Mesenchymal stem cell (in vitro differentiated cells and primary cell): ENCODE data around the gene CHST3.
"Not testable (repeated sequence)": the region's sequence is repeated elsewhere in the genome, so short reads cannot be mapped to it uniquely, and the experiment has no call there.

ENCODE experiments used
- DNase-seq: peaks from one replicate; pipeline ENCODE4 v3.0.0-alpha.2; 2013
- H2AFZ ChIP-seq: one replicate; pipeline ENCODE4 v1.6.1; 2013; ENCODE audit warnings: low read depth, mild to moderate bottlenecking, control low read depth, inconsistent platforms, low read length, moderate library complexity
- H2AK5ac ChIP-seq: 2 replicates; pipeline ENCODE4 v1.6.1; 2013; ENCODE audit warnings: low read length, moderate library complexity, mild to moderate bottlenecking, inconsistent platforms; ENCODE audit not compliant: severe bottlenecking
- H2BK120ac ChIP-seq: one replicate; pipeline ENCODE4 v1.6.1; 2013; ENCODE audit warnings: low read depth, mild to moderate bottlenecking, inconsistent platforms, low read length, moderate library complexity
- H2BK12ac ChIP-seq, 2 experiments: one replicate each; pipeline ENCODE4 v1.6.1; 2013; ENCODE audit warnings: inconsistent platforms in 2 of 2, low read length in 2 of 2, mild to moderate bottlenecking in 2 of 2, moderate library complexity in 2 of 2, control low read depth in 1 of 2
- H2BK15ac ChIP-seq: one replicate; pipeline ENCODE4 v1.6.1; 2013; ENCODE audit warnings: mild to moderate bottlenecking, low read depth, inconsistent platforms; ENCODE audit not compliant: poor library complexity, severe bottlenecking
- H2BK5ac ChIP-seq: 2 replicates; pipeline ENCODE4 v1.6.1; 2013; ENCODE audit warnings: low read depth, mild to moderate bottlenecking, low read length, control low read depth, inconsistent platforms; ENCODE audit not compliant: poor library complexity, severe bottlenecking
- H3K14ac ChIP-seq, 2 experiments: one replicate each; pipeline ENCODE4 v1.6.1; 2013; ENCODE audit warnings: inconsistent platforms in 2 of 2, low read length in 2 of 2, control low read depth in 1 of 2, mild to moderate bottlenecking in 1 of 2, moderate library complexity in 1 of 2
- H3K18ac ChIP-seq, 2 experiments: one replicate each; pipeline ENCODE4 v1.6.1; 2013; ENCODE audit warnings: inconsistent platforms in 2 of 2, low read length in 2 of 2, control low read depth in 1 of 2, low read depth in 1 of 2, mild to moderate bottlenecking in 1 of 2
- H3K23ac ChIP-seq, 2 experiments: one replicate each; pipeline ENCODE4 v1.6.1; 2013; ENCODE audit warnings: inconsistent platforms in 2 of 2, low read length in 2 of 2, mild to moderate bottlenecking in 2 of 2, moderate library complexity in 2 of 2, control low read depth in 1 of 2
- H3K27ac ChIP-seq: 2 replicates; pipeline ENCODE4 v1.5.1; 2013; ENCODE audit warnings: mild to moderate bottlenecking, moderate library complexity, low read length, control low read depth, inconsistent platforms; ENCODE audit not compliant: poor library complexity, severe bottlenecking
- H3K27me3 ChIP-seq, 2 experiments: 2 replicates each; pipeline versions ENCODE4 v1.6.1 to v1.7.0; 2013; ENCODE audit warnings: low read length in 2 of 2, mild to moderate bottlenecking in 2 of 2, moderate library complexity in 2 of 2, control low read depth in 1 of 2, inconsistent platforms in 1 of 2; ENCODE audit not compliant: control insufficient read depth in 1 of 2, insufficient read depth in 1 of 2
- H3K36me3 ChIP-seq, 2 experiments: 2 replicates each; pipeline versions ENCODE4 v1.6.1 to v1.7.0; 2013; ENCODE audit warnings: low read length in 2 of 2, control low read depth in 1 of 2, inconsistent platforms in 1 of 2, low read depth in 1 of 2, mild to moderate bottlenecking in 1 of 2; ENCODE audit not compliant: insufficient read depth in 2 of 2, control insufficient read depth in 1 of 2
- H3K4ac ChIP-seq, 2 experiments: one replicate each; pipeline ENCODE4 v1.6.1; 2013; ENCODE audit warnings: inconsistent platforms in 2 of 2, low read length in 2 of 2, mild to moderate bottlenecking in 2 of 2, moderate library complexity in 2 of 2, control low read depth in 1 of 2, low read depth in 1 of 2
- H3K4me1 ChIP-seq: 2 replicates; pipeline ENCODE4 v1.6.1; 2013; ENCODE audit warnings: low read depth, low read length, control low read depth; ENCODE audit not compliant: control insufficient read depth, insufficient read depth
- H3K4me2 ChIP-seq: 2 replicates; pipeline ENCODE4 v1.6.1; 2013; ENCODE audit warnings: low read length, mild to moderate bottlenecking, inconsistent platforms; ENCODE audit not compliant: poor library complexity, severe bottlenecking
- H3K4me3 ChIP-seq, 2 experiments: 2 replicates each; pipeline versions ENCODE4 v1.5.1 to v1.7.0; 2013; ENCODE audit warnings: low read length in 2 of 2, mild to moderate bottlenecking in 2 of 2, control low read depth in 1 of 2, low read depth in 1 of 2; ENCODE audit not compliant: insufficient read depth in 1 of 2
- H3K79me1 ChIP-seq: replicated peaks from 2 replicates; pipeline ENCODE4 v1.6.1; 2013; ENCODE audit warnings: mild to moderate bottlenecking, control low read depth, low read length, inconsistent platforms; ENCODE audit not compliant: poor library complexity, severe bottlenecking
- H3K9ac ChIP-seq: 2 replicates; pipeline ENCODE4 v1.7.0; 2013; ENCODE audit warnings: mild to moderate bottlenecking, low read length, moderate library complexity
- H3K9me3 ChIP-seq: 2 replicates; pipeline ENCODE4 v1.7.0; 2013; ENCODE audit warnings: mild to moderate bottlenecking, low read length; ENCODE audit not compliant: control insufficient read depth
- H4K8ac ChIP-seq: one replicate; pipeline ENCODE4 v1.6.1; 2013; ENCODE audit warnings: inconsistent platforms, mild to moderate bottlenecking, low read length, moderate library complexity
- H4K91ac ChIP-seq: one replicate; pipeline ENCODE4 v1.6.1; 2013; ENCODE audit warnings: mild to moderate bottlenecking, low read length, inconsistent platforms
- WGBS: methylation state at CpG from one replicate; pipeline ENCODE4 v1.1.7; 2013; ENCODE audit warnings: mixed read lengths; 5-methylcytosine and 5-hydroxymethylcytosine counted together

The CHST3 gene

DNA sequence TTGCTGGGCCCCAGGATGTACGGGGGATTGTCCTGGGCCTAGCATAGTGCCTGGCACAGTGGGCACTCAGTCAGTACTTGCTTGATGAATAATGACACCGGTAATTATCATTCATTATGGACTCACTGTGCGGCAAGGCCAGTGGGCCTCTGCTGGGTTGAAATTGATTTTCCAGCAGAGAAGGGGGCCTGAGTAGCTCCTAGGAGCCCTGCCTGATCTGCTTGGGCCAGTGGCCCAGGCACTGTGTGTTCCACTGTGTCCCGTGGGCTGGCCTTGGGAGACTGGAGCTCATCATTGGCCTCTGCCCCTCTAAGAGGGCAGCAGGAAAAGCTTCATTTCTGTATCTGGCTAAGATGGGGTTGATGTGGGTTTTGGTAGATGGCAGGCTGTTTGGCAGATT lies 1.4 kb downstream of the CHST3 start:
- H3K23ac ChIP-seq, result no peak overlapping the region
- peak overlapping the region; percentile 1 for H4K91ac ChIP-seq
- peak overlapping the region; percentile 47 to 99 for H3K18ac ChIP-seq
- no peak overlapping the region for H2BK5ac ChIP-seq
- peaks cover 0 to 6% of the 10 kb centered on the region in 2 experiments for H3K27me3 ChIP-seq
- no peaks in the 10 kb centered on the region for H3K9me3 ChIP-seq
- H2AFZ ChIP-seq, result no peak overlapping the region
- H3K4me3 ChIP-seq, result peak overlapping the region in 1 of 2 experiments; percentile 96
- no peak overlapping the region for H4K8ac ChIP-seq
- H3K9ac ChIP-seq, result peak overlapping the region; percentile 93
- H3K36me3 ChIP-seq, result peaks cover 4% of the 10 kb centered on the region in 2 experiments
- H3K27ac ChIP-seq, result no peak overlapping the region
- peak overlapping the region in 1 of 2 experiments; percentile 91 for H3K14ac ChIP-seq
- no peak overlapping the region for H2BK15ac ChIP-seq
- no peak for DNase-seq
- H2BK12ac ChIP-seq, result peak overlapping the region in 1 of 2 experiments; percentile 38
- peaks cover 28% of the 10 kb centered on the region for H3K79me1 ChIP-seq
- H3K4me2 ChIP-seq, result peak overlapping the region; percentile 80
- WGBS, result 37% methylated on average over 4 of the region's 4 CpGs
- peak overlapping the region; percentile 20 to 79 for H3K4ac ChIP-seq
- H3K4me1 ChIP-seq, result peaks cover 46% of the 10 kb centered on the region
- H2BK120ac ChIP-seq, result peak overlapping the region; percentile 21
- peak overlapping the region; percentile 51 for H2AK5ac ChIP-seq

DNA sequence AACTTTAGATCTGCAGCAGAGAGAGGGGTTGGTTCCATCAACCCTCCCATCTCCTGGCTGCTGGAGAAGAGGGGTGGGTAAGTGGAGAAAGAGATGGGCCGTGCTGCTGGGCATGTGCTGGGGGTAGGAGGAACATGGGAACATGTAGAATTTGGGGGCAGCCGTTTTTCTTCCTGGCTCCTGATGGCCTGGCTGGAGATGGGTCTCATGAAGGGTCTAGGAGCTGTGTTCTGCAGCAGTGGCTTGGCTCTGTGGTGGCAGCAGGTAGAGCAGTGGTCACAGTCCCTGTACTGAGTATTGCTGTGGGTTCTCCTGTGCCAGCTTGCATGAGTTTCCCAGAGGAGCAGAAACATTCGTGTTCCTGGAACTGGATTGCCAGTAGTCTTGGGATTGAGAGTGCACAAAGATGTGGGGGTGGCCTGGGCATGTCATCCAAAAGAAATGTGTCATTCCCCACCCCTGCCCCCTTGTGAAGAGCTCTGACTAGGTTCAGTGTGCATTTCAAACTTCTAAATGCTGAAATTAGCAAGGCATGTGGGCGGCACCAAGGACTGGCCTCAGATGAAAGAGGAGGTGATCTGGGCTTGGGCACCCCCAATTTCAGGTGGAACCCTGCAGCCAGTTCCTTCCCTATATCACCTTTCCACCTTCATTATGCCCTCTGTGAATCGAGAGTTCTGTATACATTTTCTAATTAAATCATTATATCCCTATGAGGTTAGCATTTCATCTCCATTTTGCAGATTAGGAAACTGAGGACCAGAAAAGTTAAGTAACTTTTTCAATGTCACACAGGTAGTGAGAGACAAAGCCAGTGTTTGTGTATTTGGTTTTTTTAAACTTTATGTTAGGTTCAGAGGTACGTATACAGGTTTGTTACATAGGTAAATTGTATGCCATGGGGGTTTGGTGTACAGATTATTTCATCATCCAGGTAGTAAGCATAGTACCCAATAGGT lies 2.1 kb downstream of the CHST3 start:
- H3K36me3 ChIP-seq, result peaks cover 4% of the 10 kb centered on the region in 2 experiments
- H4K8ac ChIP-seq, result peak overlapping the region; percentile 51
- H2BK12ac ChIP-seq, result peak overlapping the region in 1 of 2 experiments; percentile 38
- H3K79me1 ChIP-seq, result peaks cover 28% of the 10 kb centered on the region
- peaks cover 52% of the 10 kb centered on the region for H3K4me1 ChIP-seq
- no peak overlapping the region for H3K23ac ChIP-seq
- H2AK5ac ChIP-seq, result peak overlapping the region; percentile 66
- no peak overlapping the region for H2BK5ac ChIP-seq
- H3K27ac ChIP-seq, result no peak overlapping the region
- peak overlapping the region in 1 of 2 experiments; percentile 20 for H3K4ac ChIP-seq
- peak overlapping the region; percentile 93 for H3K9ac ChIP-seq
- peak; percentile 52 for DNase-seq
- H3K9me3 ChIP-seq, result no peaks in the 10 kb centered on the region
- H2AFZ ChIP-seq, result no peak overlapping the region
- peak overlapping the region; percentile 80 for H3K4me2 ChIP-seq
- H3K14ac ChIP-seq, result no peak overlapping the region
- H3K4me3 ChIP-seq, result peak overlapping the region in 1 of 2 experiments; percentile 96
- WGBS, result 88% methylated on average over 5 of the region's 6 CpGs
- no peak overlapping the region for H4K91ac ChIP-seq
- H3K18ac ChIP-seq, result peak overlapping the region; percentile 47 to 99
- no peak overlapping the region for H2BK15ac ChIP-seq
- H2BK120ac ChIP-seq, result peak overlapping the region; percentile 21
- H3K27me3 ChIP-seq, result peaks cover 0 to 6% of the 10 kb centered on the region in 2 experiments

DNA sequence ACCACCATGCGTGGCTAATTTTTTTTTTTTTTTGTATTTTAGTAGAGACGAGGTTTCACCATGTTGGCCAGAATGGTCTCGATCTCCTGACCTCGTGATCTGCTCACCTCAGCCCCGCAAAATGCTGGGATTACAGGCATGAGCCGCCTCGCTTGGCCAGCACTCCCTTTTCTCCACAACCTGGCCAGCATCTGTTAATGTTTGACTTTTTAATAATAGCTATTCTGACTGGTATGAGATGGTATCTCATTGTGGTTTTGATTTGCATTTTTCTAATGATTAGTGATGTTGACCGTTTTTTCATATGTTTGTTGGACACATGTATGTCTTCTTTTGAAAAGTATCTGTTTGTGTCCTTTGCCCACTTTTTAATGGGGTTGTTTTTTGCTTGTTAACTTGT lies 3.8 kb downstream of the CHST3 start:
- H2AK5ac ChIP-seq, H3K14ac ChIP-seq, H3K27ac ChIP-seq, H3K4me3 ChIP-seq, DNase-seq, H2BK5ac ChIP-seq, H3K23ac ChIP-seq, H4K8ac ChIP-seq, H3K4me2 ChIP-seq, H2AFZ ChIP-seq, H3K18ac ChIP-seq, H3K27me3 ChIP-seq, H3K4ac ChIP-seq, H2BK12ac ChIP-seq, H4K91ac ChIP-seq, H2BK15ac ChIP-seq, H2BK120ac ChIP-seq, H3K9me3 ChIP-seq: not testable (repeated sequence)
- WGBS, result 88% methylated on average over 8 of the region's 8 CpGs
- H3K36me3 ChIP-seq, result peaks cover 8 to 14% of the 10 kb centered on the region in 2 experiments
- H3K4me1 ChIP-seq, result peaks cover 57% of the 10 kb centered on the region
- peaks cover 32% of the 10 kb centered on the region for H3K79me1 ChIP-seq
- peak overlapping the region; percentile 62 for H3K9ac ChIP-seq
